A172 (cell line): ENCODE data around the gene COX7A2L. TPM values are rescaled to one million over a fixed set of nuclear protein-coding genes. Genes with fewer than 3 reads are reported as not detected.
"Not testable (repeated sequence)": the region's sequence is repeated elsewhere in the genome, so short reads cannot be mapped to it uniquely, and the experiment has no call there.

Experiments used
- DNase-seq: peaks from one replicate; pipeline ENCODE4 v3.0.0-alpha.2; 2015; ENCODE audit warnings: low spot score
- total RNA-seq: library from RNA; depleted of rRNA; stranded (reverse); fragments of >200 nt; shearing (Covaris generic); gene quantifications from 2 replicates; pipeline ENCODE4 v1.2.3, GENCODE V29; 2014; rRNA removed

COX7A2L gene, protein sequence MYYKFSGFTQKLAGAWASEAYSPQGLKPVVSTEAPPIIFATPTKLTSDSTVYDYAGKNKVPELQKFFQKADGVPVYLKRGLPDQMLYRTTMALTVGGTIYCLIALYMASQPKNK
- total RNA-seq: 315 and 320 TPM in 2 replicates

DNA sequence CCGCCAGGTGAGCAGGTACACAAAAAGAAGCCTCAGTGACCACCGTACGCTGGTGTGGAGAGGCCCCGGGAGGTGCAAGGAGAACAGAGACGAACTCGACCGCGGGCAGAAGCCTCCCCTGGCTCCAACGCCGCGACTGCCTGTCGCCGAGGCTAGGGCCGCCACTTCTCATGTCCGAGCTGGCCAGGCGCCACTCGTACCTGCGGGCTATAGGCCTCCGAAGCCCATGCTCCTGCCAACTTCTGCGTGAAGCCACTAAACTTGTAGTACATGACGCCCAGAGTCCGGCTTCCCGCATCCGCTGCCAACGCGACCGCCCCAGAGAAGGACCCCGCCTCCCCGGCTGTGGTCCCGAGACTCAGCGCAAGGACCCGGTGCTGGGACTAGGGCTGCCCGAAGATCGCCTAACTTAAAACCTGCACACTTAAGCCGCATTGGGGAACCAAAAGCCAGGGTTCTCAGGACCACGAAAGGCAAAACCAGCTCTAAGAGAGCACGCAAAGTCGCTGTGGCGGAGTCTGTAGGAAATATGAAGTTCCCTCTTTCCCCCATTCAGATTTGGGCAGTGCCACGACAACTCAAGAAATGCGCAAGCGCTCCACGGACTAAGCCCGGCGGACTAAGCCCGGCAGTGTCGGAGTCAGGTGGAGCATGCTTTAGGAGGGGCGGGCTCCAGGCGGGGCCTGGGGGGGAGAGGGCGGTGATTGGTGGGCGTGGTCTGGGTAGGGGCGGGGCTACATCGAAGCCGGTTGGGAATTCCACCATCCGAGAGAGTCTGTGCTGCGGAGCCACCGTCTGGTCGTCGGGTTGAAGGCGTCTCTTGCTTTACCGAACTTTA lies at the start of gene COX7A2L:
Gene COX7A2L (minus strand): TSS at position 328 of the 838 bp plus-strand sequence. CDS start 56 bp downstream, at position 272.
- DNase-seq: peak; percentile 96

DNA sequence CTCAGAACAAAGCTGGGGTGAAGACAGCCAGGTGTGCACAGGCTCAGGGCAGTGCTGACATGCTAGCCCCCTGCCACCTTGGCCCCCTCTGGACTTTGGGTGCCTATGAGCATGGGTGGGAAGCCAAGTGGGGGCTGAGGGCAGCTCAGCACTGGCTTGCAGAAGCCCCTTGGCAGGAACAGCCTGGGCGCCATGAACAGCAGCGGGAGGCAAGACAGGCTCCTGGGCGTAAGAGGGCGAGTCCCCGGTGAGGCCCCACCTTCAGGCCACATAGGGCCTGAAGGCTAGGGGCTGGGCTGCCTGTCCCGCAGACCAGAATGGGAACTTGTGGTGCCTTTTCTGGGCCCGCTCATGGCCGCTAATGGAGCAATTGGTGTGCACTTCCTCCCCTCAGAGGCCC lies 47.0 kb upstream of the COX7A2L start:
- DNase-seq: no peak

DNA sequence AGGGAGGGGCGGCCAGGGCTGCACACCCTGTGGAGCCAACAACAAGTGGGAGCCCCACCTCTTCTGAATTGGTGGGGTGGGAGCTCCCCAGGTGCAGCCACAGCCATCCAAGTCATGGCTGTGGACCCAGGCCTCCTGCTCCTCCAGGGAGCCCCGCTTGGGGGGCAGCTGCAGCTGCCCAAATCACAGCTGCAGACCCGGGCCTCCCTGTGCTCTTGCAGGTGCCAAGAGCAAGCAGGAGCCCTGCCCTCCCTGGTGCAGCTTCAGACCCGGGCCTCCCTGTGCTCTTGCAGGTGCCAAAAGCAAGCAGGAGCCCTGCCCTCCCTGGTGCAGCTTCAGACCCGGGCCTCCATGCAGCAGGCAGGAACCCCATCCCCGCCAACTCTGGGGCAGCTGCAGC lies 46.5 kb upstream of the COX7A2L start:
- no peak for DNase-seq

DNA sequence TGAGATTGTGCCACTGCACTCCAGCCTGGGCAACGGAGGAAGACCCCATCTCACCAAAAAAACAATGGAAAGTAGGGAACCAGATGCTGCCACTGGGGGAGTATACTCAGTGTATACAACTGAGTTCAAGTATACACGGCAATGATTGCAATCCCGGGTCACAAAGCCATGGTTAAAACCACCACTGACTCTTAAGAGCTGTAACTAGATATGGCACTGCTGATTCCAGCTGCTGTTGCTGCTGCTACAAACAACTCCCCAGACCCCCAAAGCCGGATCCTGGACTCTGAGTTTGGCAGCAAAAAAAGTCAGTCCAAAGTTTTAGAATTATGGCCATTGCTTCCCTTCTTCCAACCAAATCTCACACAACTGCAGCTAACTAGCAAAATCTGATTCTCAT lies 43.7 kb upstream of the COX7A2L start:
- no peak for DNase-seq

DNA sequence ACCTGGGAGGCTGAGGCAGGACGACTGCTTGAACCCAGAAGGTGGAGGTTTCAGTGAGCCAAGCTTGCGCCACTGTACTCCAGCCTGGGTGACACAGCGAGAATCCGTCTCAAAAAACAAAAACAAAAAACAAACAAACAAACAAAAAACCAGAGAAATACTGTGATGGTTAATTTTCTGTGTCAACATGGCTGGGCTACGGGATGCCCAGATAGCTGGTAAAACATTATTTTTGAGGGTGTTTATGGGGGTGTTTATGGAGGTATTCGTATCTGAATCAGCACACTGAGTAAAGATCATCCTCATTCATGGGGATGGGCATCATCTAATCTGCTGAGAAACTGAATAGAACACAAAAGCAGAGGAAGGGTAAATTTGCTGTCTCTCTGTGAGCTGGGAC lies 40.8 kb upstream of the COX7A2L start:
- DNase-seq: no peak

DNA sequence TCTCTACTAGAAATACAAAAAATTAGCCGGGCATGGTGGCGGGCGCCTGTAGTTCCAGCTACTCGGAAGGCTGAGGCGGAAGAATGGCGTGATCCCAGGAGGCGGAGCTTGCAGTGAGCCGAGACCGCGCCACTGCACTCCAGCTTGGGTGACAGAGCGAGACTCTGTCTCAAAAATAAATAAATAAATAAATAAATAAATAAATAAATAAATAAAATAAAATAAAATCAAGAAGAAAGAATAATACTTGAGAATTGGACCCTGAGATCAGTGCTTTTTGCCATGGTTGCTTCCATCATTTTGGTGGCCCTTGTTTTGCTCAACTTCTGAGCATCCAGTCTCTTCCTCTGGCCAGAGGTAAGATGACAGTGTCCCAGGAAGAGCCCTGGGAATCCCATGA lies 37.0 kb upstream of the COX7A2L start:
- DNase-seq: not testable (repeated sequence)

DNA sequence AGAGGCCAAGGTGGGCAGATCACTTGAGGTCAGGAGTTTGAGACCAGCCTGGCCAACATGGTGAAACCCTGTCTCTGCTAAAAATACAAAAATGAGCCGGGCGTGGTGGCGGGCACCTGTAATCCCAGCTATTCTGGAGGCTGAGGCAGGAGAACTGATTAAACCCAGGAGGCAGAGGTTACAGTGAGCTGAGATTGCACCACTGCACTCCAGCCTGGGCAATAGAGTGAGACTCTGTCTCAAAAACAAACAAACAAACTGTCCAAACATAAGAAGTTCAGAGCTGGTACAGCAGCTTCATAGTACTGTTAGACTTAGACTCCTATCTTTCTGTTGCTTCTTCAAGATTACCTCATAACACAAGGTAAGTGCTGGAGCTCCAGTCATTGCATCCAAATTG lies 32.3 kb upstream of the COX7A2L start:
- DNase-seq: not testable (repeated sequence)

DNA sequence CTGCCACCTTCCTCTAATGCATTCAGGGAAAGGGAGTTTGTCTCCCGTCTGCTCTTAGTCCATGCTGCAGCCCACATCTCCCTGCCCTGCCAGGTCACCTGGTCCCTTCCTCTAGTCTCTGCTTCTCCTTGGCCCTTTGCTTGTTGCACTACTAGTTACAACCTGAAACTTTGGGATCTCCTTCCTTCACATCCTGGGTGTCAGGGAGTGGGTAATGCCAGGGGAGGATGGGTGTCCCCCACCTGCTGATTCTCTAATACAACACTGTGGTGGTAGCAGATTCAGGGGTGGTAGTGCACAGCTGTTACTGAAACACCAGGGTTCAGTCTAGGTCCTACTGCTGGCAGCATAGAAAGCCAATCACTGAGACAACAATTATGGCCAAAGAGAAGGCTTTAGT lies 31.2 kb upstream of the COX7A2L start:
- DNase-seq: no peak

DNA sequence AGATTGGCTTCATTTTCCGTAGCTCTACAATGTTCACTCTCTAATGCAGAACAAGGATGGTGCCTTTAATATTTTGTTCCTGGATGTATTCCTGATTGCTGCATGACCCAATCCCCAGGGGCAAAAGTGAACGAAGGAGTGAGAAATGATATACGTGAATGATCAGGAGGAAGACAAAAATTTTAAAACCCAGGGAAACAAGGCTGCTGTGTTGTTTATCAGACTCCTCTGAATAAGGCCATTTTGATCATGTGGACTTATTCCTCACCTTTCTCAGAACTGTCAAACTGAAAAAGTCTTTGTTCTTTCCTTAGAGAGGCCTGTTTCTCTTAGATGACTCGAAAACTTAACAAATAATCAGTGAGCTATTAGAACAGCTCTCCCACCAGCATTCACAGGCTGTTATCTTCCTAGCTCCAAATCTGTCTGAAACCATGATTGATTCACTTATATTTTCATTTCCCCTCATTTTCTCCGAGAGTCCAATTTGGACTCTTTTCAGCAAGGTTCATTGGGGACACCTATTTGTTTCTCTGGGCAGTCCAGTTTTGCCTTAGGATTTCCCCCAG lies 29.5 kb upstream of the COX7A2L start:
- DNase-seq: no peak

DNA sequence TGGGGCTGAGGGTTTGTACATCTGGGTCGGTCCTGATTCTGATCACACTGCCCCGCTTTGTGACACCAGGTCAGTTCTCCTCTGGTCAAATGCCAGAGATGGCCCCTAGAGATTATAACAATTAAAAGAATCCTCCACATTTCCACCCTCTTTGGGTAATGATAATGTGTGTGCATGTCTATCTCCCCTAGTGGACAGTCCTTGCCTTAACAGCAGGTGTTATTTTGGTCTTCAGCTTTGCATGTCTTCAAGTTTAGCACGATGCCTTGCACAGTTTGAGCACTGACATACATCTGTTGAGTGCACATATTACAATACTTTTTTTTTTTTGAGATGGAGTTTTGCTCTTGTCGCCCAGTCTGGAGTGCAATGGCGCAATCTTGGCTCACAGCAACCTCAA lies 25.7 kb upstream of the COX7A2L start:
- no peak for DNase-seq

DNA sequence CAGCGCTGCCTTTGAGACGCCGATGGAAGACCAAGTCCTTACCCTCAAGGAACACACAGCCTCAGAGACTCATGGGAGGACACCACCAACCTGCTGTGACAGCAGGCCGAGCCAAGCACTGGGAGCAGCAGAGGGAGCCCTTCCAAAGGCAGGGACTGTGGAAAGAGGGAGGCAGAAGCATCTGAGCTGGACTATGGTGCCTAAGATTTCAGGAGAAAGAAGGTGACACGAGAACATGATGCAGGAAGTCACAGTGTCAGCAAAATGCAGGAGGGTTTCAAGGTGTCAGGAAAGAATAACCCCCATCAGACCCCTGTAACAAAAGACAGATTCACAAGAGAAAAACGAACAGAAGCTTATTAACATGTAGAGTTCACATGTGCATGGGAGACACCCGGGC lies 24.2 kb upstream of the COX7A2L start:
- DNase-seq: no peak

DNA sequence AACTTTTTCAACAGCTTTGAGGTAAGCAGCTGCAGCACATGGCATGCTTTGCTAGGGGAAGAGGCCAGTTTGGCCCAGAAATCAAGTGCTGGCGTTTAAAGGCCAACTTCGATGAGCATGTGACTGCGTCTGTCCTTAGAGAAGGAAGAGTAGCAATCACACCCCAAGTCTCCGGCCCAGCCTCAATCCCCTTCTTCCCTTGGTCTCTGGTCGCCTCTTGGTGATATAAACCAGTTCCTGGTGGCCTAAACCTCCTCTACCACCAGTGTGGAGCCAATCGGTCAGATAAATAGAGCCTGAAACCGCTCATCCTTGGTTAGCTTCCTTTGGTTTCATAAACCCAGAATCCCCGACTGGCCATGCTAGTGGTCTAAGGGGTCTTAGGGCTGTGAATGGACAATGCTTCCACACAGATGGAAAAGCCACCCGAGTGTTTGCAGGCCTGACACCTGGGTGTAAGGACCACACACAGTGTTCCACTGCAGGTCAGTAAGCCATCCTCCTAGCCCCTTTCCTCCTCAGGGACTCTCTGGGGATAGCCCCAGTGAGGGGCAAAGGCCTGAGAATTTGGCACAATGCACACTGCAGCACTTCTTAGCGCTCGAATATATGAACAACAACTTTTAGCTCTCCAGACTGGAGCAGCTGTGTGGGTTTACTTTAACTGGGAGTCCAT lies 23.0 kb upstream of the COX7A2L start:
- no peak for DNase-seq

DNA sequence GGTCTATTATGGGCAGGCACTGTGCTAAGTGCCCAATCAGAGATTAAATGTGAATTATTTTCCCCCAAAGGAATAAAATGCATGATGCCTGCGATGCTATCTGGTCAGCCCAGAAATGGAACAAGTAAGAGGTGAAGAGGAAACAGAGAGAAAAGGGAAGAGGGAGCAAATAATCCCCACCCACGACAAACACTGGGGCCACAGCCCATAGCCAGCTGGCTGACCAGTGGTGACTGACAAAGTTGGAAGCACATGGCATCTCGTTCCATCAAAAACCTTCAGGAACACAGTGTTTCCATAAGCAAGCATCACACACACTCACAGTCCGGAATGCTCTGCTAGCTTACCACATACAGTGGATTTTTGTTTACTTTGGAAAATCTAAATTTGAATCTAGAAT lies 21.1 kb upstream of the COX7A2L start:
- DNase-seq: no peak

DNA sequence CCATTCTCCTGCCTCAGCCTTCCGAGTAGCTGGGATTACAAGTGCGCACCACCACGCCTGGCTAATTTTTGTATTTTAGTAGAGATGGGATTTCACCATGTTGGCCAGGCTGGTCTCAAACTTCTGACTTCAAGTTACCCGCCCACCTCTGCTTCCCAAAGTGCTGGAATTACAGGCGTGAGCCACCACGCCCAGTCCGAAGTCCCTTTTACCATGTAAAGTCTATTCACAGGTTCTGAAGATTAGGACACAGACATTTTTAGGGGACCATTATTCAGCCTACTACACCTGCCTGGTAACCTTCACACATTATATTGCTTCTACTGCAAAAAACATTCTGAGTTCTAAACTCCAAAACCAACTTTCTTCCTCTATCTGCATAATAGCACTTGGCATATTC lies 19.0 kb upstream of the COX7A2L start:
- DNase-seq: not testable (repeated sequence)

DNA sequence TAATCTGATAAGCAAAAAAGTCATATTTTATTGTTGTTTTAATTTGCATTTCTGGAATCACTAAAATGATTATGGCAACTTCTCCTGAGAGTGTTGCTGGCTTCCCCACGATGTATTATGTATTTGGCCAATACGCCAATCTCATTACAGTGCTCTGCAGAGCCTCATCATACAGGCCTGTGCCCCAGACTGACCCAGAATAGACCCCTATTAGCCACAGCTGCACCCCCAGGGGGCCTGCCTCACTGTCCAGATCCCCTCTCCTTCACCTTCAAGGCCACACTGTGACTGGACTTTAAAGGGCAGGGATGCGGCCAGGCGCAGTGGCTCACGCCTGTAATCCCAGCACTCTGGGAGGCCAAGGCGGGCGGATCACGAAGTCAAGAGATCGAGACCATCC lies 17.4 kb upstream of the COX7A2L start:
- no peak for DNase-seq

DNA sequence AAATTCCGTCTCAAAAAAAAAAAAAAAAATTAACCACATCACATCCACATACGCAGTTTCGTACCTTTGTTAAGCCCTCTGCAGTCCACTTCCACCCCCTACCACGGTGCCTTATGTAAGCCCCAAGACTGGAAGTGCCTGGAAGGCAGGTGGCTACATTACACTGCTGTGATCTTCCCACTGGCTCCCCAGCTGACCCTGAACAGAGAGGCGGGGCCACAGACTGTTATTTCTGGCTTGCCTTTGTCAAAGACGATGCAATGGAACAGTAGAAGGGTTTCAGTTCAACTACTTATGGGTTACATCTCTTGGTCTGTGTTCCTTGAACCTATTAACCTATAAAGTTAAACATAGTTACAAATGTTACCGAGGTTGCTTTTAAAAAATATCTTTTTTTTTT lies 15.7 kb upstream of the COX7A2L start:
- DNase-seq: no peak

DNA sequence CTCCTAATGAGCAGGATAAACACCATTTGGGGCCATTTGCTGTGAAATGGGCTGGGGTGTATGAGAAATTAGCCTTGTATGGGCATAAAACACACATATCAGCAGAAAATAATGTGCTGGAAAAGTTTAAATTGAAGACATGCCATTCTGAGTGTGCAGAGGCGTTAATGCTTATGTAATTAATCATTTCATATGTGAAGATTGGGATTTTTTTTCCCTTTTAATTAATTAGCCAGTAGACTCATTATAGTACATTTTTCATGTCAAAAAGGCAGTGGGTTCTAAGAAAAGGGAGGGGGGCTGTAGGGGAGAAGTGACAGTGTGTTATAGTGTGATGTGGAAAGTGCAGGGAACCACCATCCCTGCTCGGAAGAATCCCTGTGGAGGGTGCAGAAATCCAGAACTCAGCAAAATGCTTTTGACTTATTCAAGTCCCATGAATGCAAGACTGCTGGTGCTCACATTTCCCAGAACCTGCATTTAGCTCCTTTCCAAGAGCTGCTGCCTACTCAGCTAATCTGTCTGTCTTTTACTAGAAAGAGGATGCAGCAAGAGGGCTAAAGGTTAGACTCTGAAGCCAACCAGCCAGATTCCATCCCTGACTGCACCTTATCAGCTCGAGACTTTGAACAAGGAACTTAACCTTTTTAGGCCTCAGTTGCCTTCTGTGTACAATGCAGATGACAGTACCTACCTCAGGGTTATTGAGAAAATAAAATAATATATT lies 11.6 kb upstream of the COX7A2L start:
- no peak for DNase-seq

DNA sequence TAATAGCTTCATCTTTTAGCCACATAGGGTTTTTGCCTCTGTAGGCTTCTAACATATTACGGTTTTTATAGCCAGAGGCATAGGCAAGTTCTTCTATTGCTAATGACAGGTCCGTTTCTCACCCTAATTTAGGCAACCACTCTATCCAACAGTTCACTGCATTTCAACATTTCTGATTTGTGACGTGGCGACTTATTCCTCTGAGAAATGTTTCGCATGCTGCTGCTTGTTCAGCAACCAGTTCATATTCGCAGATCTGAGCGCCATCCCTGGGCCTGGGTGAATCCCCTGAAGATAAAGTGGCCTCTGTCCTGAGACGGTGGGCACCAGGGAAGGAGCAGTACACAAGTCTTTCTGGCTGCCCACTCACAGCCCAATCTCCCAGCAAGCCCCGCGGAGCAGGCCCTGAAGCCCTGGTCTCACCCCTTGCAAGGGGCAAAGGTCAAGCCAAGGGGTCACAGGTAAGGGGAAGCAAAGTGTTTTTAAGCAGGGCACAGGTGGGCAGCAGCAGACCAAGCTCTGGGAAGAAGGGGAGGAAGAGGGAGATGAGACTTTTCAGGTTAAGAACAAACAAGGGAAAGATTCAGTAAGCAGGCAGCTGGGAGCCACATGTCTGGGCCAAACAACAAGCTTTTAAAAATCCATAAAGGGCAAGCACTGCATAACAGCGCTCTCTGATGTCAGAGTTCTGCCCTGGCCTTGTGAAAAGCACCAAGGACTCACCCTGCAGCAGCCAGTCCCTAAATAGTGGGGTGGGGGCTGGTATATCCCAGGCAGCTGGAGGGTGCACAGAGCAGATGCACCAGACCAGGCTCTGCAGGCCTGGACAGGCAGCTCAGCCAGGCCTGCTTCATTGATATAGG lies 10.8 kb upstream of the COX7A2L start:
- DNase-seq: no peak

DNA sequence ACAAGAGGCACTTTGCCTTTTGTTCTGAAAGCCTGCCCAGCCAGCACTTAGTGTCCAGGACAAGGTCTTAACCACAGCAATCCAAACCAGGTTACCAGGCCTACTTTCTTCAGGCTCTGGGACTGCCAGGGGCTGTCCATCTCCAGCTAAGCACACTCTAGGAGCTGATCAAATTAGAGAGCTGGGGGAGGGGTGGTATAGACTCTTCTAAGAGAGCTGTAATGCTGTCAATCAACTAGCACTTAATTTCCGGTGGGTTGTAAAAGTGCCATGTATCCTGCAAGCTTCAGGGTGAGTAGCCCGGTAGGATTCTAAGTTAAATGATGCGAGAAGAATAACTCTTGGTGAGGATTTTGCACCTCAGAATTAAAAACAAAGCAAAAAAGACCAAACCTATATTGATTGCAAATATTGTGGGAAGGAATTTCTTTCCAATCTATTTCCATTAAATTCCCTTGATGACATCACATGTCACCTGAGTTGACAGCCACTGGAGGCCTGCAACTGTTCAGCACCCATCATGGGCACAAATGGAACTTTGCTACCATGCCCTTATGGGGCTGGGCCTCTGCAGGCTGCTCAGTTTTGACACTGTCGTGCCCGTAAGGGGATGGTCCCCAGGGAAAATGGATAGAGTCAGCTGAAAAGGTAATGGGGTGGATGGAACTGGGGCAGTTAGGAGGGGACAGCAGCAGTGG lies 8.7 kb upstream of the COX7A2L start:
- DNase-seq: no peak

DNA sequence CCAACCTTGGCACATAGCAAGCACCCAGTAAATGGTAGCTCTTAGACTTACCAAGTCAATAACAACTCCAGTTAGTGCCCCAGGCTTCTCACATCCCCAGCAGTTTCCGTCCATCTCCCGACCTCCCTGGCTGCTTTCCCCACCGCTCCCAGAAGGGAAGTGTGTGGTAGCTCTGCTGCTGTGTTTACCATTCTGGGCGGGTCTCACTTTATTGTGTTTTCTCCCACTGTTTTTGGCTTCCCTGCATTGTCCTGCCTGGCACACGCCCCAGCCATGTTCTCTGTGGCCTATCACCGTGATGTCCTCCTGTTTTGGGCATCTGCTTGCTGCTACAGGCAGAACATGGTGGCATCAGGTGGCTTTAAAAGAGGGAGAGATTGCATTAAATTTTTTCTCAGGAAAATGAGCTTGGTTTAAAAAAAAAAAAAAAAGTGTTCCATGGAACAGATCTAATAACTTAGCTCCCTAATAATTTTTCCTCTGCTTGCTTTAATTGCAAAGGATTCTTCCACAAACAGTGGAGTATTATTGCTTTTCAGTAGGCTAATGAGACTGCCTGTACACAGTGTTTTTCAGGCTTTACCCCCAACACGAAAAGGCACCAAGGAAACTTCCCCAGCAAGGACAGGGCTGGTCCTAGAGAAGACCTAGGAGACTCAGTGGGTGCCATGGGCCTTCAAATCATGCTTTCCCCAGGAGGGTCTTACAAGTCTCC lies 8.0 kb upstream of the COX7A2L start:
- no peak for DNase-seq
